CD4-positive, alpha-beta T cell treated with Interleukin-17A for 1 hour (primary cell): ENCODE measurements around the gene COMT.
"Not testable (repeated sequence)": the region's sequence is repeated elsewhere in the genome, so short reads cannot be mapped to it uniquely, and the experiment has no call there.

ENCODE experiments used
- DNase-seq: peaks from one replicate; pipeline ENCODE4 v3.0.0-alpha.2; 2020

The COMT gene

GRCh38 chr22:19909350-19910179 lies 32.0 kb upstream of the COMT start:
- DNase-seq = peak; percentile 84

GRCh38 chr22:19910180-19910744 lies 31.3 kb upstream of the COMT start:
- DNase-seq = no peak

GRCh38 chr22:19911540-19912270 lies 29.9 kb upstream of the COMT start:
- DNase-seq = no peak

- DNase-seq = no peak
Measured at GRCh38 chr22:19912271-19912999, 29.1 kb upstream of the COMT start.

- DNase-seq = no peak
Measured at GRCh38 chr22:19913337-19913936, 28.1 kb upstream of the COMT start.

- DNase-seq = no peak
Measured at GRCh38 chr22:19914201-19914943, 27.2 kb upstream of the COMT start.

GRCh38 chr22:19915287-19915954 lies 26.2 kb upstream of the COMT start:
- no peak for DNase-seq

GRCh38 chr22:19916006-19916405 lies 25.6 kb upstream of the COMT start:
- no peak for DNase-seq

- DNase-seq = no peak
Measured at GRCh38 chr22:19916941-19917340, 24.6 kb upstream of the COMT start.

- no peak for DNase-seq
Measured at GRCh38 chr22:19917389-19918138, 24.0 kb upstream of the COMT start.

- no peak for DNase-seq
Measured at GRCh38 chr22:19918332-19919106, 23.1 kb upstream of the COMT start.

GRCh38 chr22:19919701-19920363 lies 21.7 kb upstream of the COMT start:
- DNase-seq = no peak

GRCh38 chr22:19921544-19922081 lies 20.0 kb upstream of the COMT start:
- no peak for DNase-seq

- DNase-seq = no peak
Measured at GRCh38 chr22:19923914-19924513, 17.6 kb upstream of the COMT start.

GRCh38 chr22:19926028-19926427 lies 15.5 kb upstream of the COMT start:
- not testable (repeated sequence) for DNase-seq

GRCh38 chr22:19927696-19928095 lies 13.9 kb upstream of the COMT start:
- no peak for DNase-seq

- no peak for DNase-seq
Measured at GRCh38 chr22:19928207-19928606, 13.4 kb upstream of the COMT start.
